Adrenal gland (tissue), 5 donors: ENCODE results near the gene DSCAML1.

Experiments
- POLR2A ChIP-seq, 2 donors: fragments of 450-650 bp; IDR thresholded peaks; one replicate each; pipeline ENCODE4 v1.6.1; 2017; ENCODE audit warnings: antibody characterized with exemption in 2 of 2, mild to moderate bottlenecking in 2 of 2, moderate library complexity in 1 of 2
- TF ChIP-seq, protein P1 (sequence below), 6 experiments: fragments of 450-650 bp in 4 of 6; fragments of 200-600 bp in 2 of 6; sonication (generic) in 1 of 6; IDR thresholded peaks; 1 replicate in 5 of 6; 2 replicates in 1 of 6; pipeline versions ENCODE4 v1.5.1 to v1.8.0; 2016 to 2021; ENCODE audit warnings: antibody characterized with exemption in 6 of 6, mild to moderate bottlenecking in 2 of 6, moderate library complexity in 1 of 6
- donor health status: DM: no; HTN: no; CAD: no.

DNA sequence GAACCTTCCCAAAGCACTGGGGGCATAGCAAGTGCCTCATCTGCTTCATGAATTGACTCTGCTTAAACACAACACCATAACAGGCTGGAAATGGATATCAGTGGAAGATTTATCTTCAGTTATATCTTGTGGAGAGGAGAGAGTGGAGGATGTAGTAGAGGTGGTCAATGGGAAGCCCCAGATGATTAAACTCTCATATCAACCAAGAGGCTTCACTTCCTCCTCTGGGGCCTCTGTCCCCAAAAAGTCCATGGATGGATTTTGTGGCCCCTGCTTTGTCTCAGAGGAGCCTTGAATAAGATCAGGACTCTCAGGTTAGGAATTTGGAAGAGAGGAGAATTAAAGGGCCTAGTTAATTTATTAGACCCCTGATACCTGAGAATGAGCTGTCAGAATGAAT lies 363.3 kb downstream of the DSCAML1 start:
- no peak for TF ChIP-seq POLR2A (IDR thresholded peaks at IDR 0.05)
- TF ChIP-seq, protein P1, sequence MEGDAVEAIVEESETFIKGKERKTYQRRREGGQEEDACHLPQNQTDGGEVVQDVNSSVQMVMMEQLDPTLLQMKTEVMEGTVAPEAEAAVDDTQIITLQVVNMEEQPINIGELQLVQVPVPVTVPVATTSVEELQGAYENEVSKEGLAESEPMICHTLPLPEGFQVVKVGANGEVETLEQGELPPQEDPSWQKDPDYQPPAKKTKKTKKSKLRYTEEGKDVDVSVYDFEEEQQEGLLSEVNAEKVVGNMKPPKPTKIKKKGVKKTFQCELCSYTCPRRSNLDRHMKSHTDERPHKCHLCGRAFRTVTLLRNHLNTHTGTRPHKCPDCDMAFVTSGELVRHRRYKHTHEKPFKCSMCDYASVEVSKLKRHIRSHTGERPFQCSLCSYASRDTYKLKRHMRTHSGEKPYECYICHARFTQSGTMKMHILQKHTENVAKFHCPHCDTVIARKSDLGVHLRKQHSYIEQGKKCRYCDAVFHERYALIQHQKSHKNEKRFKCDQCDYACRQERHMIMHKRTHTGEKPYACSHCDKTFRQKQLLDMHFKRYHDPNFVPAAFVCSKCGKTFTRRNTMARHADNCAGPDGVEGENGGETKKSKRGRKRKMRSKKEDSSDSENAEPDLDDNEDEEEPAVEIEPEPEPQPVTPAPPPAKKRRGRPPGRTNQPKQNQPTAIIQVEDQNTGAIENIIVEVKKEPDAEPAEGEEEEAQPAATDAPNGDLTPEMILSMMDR (IDR thresholded peaks at IDR 0.05) = no peak
